ENCODE results near the gene FBXO44. TPM values are rescaled to one million over a fixed set of nuclear protein-coding genes. Genes with fewer than 3 reads are reported as not detected.

The FBXO44 gene
- total RNA-seq, 1 donor from 2014 or later: 18.4 TPM

DNA sequence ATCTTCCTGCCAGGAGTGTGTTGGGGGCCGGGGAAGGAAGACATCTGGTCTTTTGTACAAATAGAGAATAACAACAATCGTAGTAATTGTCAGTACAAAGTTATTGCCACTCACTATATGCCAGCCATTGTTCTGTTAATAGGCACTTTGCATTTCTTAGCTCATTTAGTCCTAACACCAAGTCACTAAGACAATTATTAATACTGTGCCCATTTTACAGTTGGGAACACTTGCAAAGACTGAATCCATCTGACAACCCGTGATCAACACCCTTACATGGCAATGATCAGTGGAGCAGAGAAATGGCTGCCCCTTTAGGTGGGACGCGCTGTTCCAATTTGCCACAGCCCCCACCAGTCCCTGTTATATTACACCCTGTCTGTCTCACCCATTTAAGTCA, 33.8 kb upstream of the FBXO44 start:
- Histone ChIP-seq H3K4me3 (no peak overlapping the region), H3K36me3 (no peaks in the 10 kb centered on the region), H3K27me3 (ENCODE audit: low read depth) (peaks cover 10% of the 10 kb centered on the region), H3K9me3 (no peaks in the 10 kb centered on the region), H3K4me1 (no peaks in the 10 kb centered on the region), H3K27ac (no peak overlapping the region)
- intact Hi-C loops (cut with DNase I): no loop called here
- ATAC-seq (no peak), DNase-seq (no peak)
- TF ChIP-seq, protein P1, sequence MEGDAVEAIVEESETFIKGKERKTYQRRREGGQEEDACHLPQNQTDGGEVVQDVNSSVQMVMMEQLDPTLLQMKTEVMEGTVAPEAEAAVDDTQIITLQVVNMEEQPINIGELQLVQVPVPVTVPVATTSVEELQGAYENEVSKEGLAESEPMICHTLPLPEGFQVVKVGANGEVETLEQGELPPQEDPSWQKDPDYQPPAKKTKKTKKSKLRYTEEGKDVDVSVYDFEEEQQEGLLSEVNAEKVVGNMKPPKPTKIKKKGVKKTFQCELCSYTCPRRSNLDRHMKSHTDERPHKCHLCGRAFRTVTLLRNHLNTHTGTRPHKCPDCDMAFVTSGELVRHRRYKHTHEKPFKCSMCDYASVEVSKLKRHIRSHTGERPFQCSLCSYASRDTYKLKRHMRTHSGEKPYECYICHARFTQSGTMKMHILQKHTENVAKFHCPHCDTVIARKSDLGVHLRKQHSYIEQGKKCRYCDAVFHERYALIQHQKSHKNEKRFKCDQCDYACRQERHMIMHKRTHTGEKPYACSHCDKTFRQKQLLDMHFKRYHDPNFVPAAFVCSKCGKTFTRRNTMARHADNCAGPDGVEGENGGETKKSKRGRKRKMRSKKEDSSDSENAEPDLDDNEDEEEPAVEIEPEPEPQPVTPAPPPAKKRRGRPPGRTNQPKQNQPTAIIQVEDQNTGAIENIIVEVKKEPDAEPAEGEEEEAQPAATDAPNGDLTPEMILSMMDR (IDR thresholded peaks at IDR 0.05): no peak

DNA sequence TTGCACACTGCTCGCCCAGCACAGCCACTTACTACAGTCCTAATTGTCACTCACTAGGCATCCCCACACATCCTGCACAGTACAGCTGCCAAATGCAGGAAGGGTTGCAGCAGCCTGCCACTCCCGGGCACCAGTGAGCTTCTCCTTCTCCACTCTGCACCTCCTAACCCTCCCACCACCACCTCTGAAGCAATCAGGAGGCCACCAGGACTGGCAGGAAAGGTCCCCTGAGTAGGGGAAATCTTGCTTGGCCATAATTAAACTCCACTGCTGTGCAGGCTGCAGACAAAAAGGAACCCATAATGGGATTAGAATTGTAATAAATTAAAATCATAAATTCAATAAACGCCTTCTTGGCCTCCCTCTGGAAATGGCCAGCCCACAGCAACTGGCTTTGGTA, 32.3 kb upstream of the FBXO44 start:
- intact Hi-C loops (cut with DNase I): no loop called here
- Histone ChIP-seq H3K4me1 (no peaks in the 10 kb centered on the region), H3K27me3 (ENCODE audit: low read depth) (peaks cover 10% of the 10 kb centered on the region), H3K36me3 (no peaks in the 10 kb centered on the region), H3K4me3 (no peak overlapping the region), H3K27ac (no peak overlapping the region), H3K9me3 (no peaks in the 10 kb centered on the region)
- no peak for DNase-seq
- TF ChIP-seq, protein P1 (IDR thresholded peaks at IDR 0.05): no peak
- ATAC-seq: no peak

DNA sequence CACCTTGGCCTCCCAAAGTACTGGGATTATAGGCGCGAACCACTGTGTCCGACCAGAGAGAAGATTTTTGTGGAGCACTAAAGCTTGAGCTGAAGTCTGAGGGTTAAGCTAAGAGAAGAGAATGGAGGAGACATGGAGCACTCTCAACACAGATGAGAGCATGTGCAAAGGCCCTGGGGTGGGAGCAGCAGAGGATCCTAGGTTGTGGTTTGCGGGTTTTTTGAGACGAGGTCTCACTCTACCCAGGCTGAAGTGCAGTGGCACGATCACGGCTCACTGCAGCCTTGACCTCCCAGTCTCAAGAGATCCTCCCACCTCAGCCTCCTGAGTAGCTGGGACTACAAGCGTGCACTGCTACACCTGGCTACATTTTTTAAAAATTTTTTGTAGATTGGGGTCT, 31.0 kb upstream of the FBXO44 start:
- no peaks in the 10 kb centered on the region for H3K36me3 ChIP-seq
- DNase-seq: no peak
- intact Hi-C loops (cut with DNase I): no loop called here

DNA sequence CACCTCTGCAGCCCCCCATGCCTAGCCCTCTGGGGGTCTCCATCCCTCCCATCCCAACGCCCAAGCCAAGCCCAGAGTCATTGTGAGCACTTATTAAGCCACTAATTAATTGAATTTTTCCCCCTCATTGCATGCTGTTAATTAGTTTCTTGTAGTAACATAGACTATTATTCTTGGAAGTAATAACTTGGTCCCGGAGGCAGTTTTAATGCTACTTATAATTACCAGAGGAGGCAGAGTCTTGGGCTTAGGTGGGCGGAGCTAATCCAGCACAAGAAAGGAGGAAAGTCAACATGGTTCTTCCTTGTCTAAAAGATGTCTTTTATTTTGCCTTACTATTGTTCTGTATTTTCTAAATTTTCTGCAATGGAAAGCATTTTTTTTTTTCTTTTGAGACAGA, 28.1 kb upstream of the FBXO44 start:
- peaks cover 30% of the 10 kb centered on the region for H3K27me3 ChIP-seq (ENCODE audit: low read depth)

More for the DNA sequence above, 31.0 kb upstream of the FBXO44 start:
- Histone ChIP-seq H3K9me3 (no peaks in the 10 kb centered on the region), H3K4me3 (no peak overlapping the region), H3K4me1 (no peaks in the 10 kb centered on the region), H3K27me3 (ENCODE audit: low read depth) (peaks cover 16% of the 10 kb centered on the region), H3K27ac (no peak overlapping the region)
- no peak for ATAC-seq
- TF ChIP-seq, protein P1 (IDR thresholded peaks at IDR 0.05): no peak

DNA sequence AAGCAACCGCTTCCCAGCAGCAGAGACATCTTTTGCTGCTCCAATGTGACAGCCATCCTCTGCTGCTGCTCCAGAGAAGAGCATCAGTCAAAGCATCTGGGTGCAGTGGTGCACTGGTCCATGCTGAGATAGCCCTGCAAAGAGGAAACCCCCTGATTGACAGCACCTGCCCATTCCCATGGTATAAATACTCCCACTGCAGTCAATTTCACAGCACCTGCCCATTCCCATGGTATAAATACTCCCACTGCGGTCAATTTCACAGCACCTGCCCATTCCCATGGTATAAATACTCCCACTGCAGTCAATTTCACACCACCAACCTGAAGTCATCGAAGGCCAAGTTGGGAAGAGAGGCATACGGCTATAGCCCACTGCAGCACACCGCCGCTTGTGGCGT, 25.9 kb upstream of the FBXO44 start:
- Histone ChIP-seq H3K27ac (no peak overlapping the region), H3K36me3 (no peaks in the 10 kb centered on the region), H3K9me3 (no peaks in the 10 kb centered on the region), H3K27me3 (ENCODE audit: low read depth) (peaks cover 24% of the 10 kb centered on the region), H3K4me3 (no peak overlapping the region), H3K4me1 (no peaks in the 10 kb centered on the region)
- TF ChIP-seq, protein P1 (IDR thresholded peaks at IDR 0.05): no peak
- ATAC-seq (no peak), DNase-seq (no peak)
- intact Hi-C loops (cut with DNase I): no loop called here

More for the DNA sequence above, 28.1 kb upstream of the FBXO44 start:
- no peaks in the 10 kb centered on the region for H3K4me1 ChIP-seq
- no peak for ATAC-seq
- intact Hi-C loops (cut with DNase I): no loop called here
- TF ChIP-seq, protein P1 (IDR thresholded peaks at IDR 0.05): no peak
- no peak overlapping the region for H3K27ac ChIP-seq
- no peaks in the 10 kb centered on the region for H3K36me3 ChIP-seq
- H3K4me3 ChIP-seq: no peak overlapping the region
- no peak for DNase-seq
- H3K9me3 ChIP-seq: no peaks in the 10 kb centered on the region
